HepG2 (cell line): Measurements from ENCODE around the gene ZNF655. TPM values are rescaled to one million over a fixed set of nuclear protein-coding genes. Genes with fewer than 3 reads are reported as not detected.

Experiments
- ARID2 ChIP-seq: sonication (generic); formaldehyde crosslinking; IDR thresholded peaks from 2 replicates; pipeline ENCODE4 v1.8.1; 2022; ENCODE audit warnings: mild to moderate bottlenecking, missing genetic modification reagents, borderline replicate concordance
- ATAD3A ChIP-seq: sonication (generic); formaldehyde crosslinking; IDR thresholded peaks from 2 replicates; pipeline ENCODE4 v1.4.0; 2020; ENCODE audit warnings: missing genetic modification reagents
- ATF1 ChIP-seq: IDR thresholded peaks from 2 replicates; pipeline ENCODE4 v1.6.1; 2016; ENCODE audit warnings: mild to moderate bottlenecking, control low read depth
- BRCA1 ChIP-seq: sonication (generic); formaldehyde crosslinking; IDR thresholded peaks from 2 replicates; pipeline ENCODE4 v1.4.0; 2020; ENCODE audit warnings: missing genetic modification reagents
- CHD4 ChIP-seq: fragments of 200-600 bp; sonication (generic); IDR thresholded peaks from 2 replicates; pipeline ENCODE4 v1.7.0; 2017; ENCODE audit warnings: mild to moderate bottlenecking, low read length, borderline replicate concordance
- FOXA3 ChIP-seq: IDR thresholded peaks from 2 replicates; pipeline ENCODE4 v1.6.1; 2016; ENCODE audit warnings: missing genetic modification reagents, missing compliant biosample characterization
- HES4 ChIP-seq: sonication (generic); formaldehyde crosslinking; IDR thresholded peaks from 2 replicates; pipeline ENCODE4 v1.9.0; 2021; ENCODE audit warnings: mild to moderate bottlenecking, missing genetic modification reagents, borderline replicate concordance
- HOXA3 ChIP-seq: sonication (generic); formaldehyde crosslinking; IDR thresholded peaks from 2 replicates; pipeline ENCODE4 v1.5.0; 2020; ENCODE audit warnings: missing genetic modification reagents
- KLF13 ChIP-seq: sonication (generic); formaldehyde crosslinking; IDR thresholded peaks from 2 replicates; pipeline ENCODE4 v1.4.0; 2020; ENCODE audit warnings: mild to moderate bottlenecking, missing genetic modification reagents
- KMT2B ChIP-seq: IDR thresholded peaks from 2 replicates; pipeline ENCODE4 v1.6.1; 2016; ENCODE audit warnings: missing genetic modification reagents, missing compliant biosample characterization
- NCOR1 ChIP-seq: fragments of 200-600 bp; sonication (generic); IDR thresholded peaks from 2 replicates; pipeline ENCODE4 v1.7.0; 2017; ENCODE audit warnings: antibody characterized with exemption, low read length, borderline replicate concordance
- NKX3-1 ChIP-seq: sonication (generic); formaldehyde crosslinking; IDR thresholded peaks from 2 replicates; pipeline ENCODE4 v1.5.0; 2020; ENCODE audit warnings: missing genetic modification reagents
- NR1H2 ChIP-seq: sonication (generic); formaldehyde crosslinking; IDR thresholded peaks from 2 replicates; pipeline ENCODE4 v1.8.1; 2022; ENCODE audit warnings: low read depth, missing genetic modification reagents, borderline replicate concordance
- PITX1 ChIP-seq: sonication (generic); formaldehyde crosslinking; IDR thresholded peaks from 2 replicates; pipeline ENCODE4 v1.5.1; 2020; ENCODE audit warnings: mild to moderate bottlenecking, missing genetic modification reagents
- PRPF4 ChIP-seq: fragments of 200-400 bp; formaldehyde crosslinking; IDR thresholded peaks from 2 replicates; pipeline ENCODE4 v1.6.1; 2016; ENCODE audit warnings: low read length, low read depth; ENCODE audit not compliant: poor library complexity, severe bottlenecking
- SAP130 ChIP-seq: IDR thresholded peaks from 2 replicates; pipeline ENCODE4 v1.6.1; 2016; ENCODE audit warnings: low read depth
- SMAD1 ChIP-seq: sonication (generic); formaldehyde crosslinking; IDR thresholded peaks from 2 replicates; pipeline ENCODE4 v1.4.0; 2020; ENCODE audit warnings: missing genetic modification reagents, low read depth, mild to moderate bottlenecking, borderline replicate concordance
- SMARCE1 ChIP-seq: fragments of 450-650 bp; IDR thresholded peaks from 2 replicates; pipeline ENCODE4 v1.6.1; 2017; ENCODE audit warnings: borderline replicate concordance
- SRSF4 ChIP-seq: fragments of 200-400 bp; formaldehyde crosslinking; IDR thresholded peaks from one replicate; pipeline ENCODE4 v1.6.1; 2018; ENCODE audit warnings: mild to moderate bottlenecking, low read depth, low read length, moderate library complexity; ENCODE audit not compliant: poor library complexity, severe bottlenecking
- SSRP1 ChIP-seq: IDR thresholded peaks from 2 replicates; pipeline ENCODE4 v1.6.1; 2016; ENCODE audit warnings: control low read depth
- THYN1 ChIP-seq: sonication (generic); formaldehyde crosslinking; IDR thresholded peaks from 2 replicates; pipeline ENCODE4 v1.8.1; 2023; ENCODE audit warnings: low read depth, mild to moderate bottlenecking, moderate library complexity, missing genetic modification reagents, borderline replicate concordance
- ZKSCAN8 ChIP-seq: IDR thresholded peaks from 2 replicates; pipeline ENCODE4 v1.6.1; 2016; ENCODE audit warnings: borderline replicate concordance, missing genetic modification reagents, missing compliant biosample characterization
- ZNF75D ChIP-seq: sonication (generic); formaldehyde crosslinking; IDR thresholded peaks from 2 replicates; pipeline ENCODE4 v1.8.1; 2023; ENCODE audit warnings: missing genetic modification reagents, mild to moderate bottlenecking, borderline replicate concordance
- ZSCAN29 ChIP-seq: sonication (generic); formaldehyde crosslinking; conservative IDR thresholded peaks from 2 replicates; pipeline ENCODE4 v1.4.0; 2020; ENCODE audit warnings: mild to moderate bottlenecking, missing genetic modification reagents
- polyA plus RNA-seq, 8 experiments: library from polyadenylated mRNA; depleted of rRNA in 3 of 8; stranded (reverse) in 7 of 8; unstranded in 1 of 8; fragments of >200 nt; fragmentation: Illumina TruSeq in 4 of 8; extraction: Trizol in 4 of 8; gene quantifications; 2 replicates each; pipeline versions ENCODE4 v1.2.1 to v1.2.3, GENCODE V29; 2011 to 2016; ENCODE audit warnings: low read depth in 4 of 8, missing spikeins in 1 of 8, mixed read lengths in 1 of 8; ENCODE audit not compliant: insufficient read depth in 1 of 8
- total RNA-seq, 5 experiments: library from RNA; depleted of rRNA; stranded (reverse); fragments of >200 nt; fragmentation: Illumina TruSeq; extraction: Trizol; gene quantifications; 2 replicates each; pipeline ENCODE4 v1.2.3, GENCODE V29; 2016; ENCODE audit warnings: low read depth in 1 of 5
- TF ChIP-seq, protein P1 (sequence below): sonication (generic); formaldehyde crosslinking; IDR thresholded peaks from 2 replicates; pipeline ENCODE4 v1.4.0; 2020; ENCODE audit warnings: missing genetic modification reagents
- TF ChIP-seq, protein P2 (sequence below): sonication (generic); formaldehyde crosslinking; IDR thresholded peaks from 2 replicates; pipeline ENCODE4 v1.5.1; 2020; ENCODE audit warnings: mild to moderate bottlenecking, missing genetic modification reagents, moderate library complexity

Gene ZNF655
- total and polyA plus RNA-seq, 2 of the 13 experiments (the other 11 are each of a cell fraction or from before 2014, with no cell fraction given) = 53.4 to 75.6 TPM

DNA sequence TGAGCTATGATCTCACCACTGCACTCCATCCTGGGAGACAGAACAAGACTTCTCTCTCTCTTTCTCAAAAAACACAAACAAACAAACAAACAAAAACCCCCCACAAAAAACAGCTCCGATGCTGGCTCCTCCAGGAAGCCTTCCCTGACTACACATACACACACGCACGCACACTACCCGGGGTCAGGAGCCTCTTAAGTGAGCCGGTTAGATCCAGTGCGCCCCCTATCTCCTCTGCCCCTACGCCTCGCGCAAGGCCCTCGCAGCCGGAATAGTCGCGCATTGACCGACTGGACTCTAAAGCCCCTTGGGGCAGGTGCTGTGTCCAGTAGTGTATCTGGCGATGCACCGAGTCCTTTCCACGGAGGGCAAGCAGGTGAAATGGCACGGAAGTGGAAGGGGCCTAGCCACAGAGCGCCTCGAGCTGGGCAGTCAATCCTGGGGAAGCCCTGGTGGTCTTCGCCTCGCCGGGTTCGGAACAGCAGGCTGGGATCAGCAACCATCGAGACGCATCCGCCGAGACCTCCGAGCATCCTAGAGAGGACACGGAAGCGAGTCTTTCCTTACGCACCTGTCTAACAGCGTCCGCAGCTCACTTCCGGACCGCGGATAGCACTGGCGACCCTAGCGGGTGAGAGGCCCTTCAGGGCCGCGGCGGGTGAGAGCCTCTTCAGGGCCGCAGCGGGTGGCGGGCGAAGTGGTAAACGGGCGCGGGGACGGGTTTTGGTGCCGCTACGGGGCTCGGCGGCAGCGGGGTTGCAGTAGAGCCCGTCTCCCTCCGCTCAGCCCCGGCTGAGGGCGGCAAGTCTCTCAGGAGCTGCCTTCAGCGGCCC, 58.1 kb downstream of the ZNF655 start, which contains the start of gene ZSCAN25 (continued):
- TF ChIP-seq, protein P1, sequence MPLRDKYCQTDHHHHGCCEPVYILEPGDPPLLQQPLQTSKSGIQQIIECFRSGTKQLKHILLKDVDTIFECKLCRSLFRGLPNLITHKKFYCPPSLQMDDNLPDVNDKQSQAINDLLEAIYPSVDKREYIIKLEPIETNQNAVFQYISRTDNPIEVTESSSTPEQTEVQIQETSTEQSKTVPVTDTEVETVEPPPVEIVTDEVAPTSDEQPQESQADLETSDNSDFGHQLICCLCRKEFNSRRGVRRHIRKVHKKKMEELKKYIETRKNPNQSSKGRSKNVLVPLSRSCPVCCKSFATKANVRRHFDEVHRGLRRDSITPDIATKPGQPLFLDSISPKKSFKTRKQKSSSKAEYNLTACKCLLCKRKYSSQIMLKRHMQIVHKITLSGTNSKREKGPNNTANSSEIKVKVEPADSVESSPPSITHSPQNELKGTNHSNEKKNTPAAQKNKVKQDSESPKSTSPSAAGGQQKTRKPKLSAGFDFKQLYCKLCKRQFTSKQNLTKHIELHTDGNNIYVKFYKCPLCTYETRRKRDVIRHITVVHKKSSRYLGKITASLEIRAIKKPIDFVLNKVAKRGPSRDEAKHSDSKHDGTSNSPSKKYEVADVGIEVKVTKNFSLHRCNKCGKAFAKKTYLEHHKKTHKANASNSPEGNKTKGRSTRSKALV (CRISPR knock-in tag) = peak; percentile 69; the same call in 1 of the 2 replicates
- TF ChIP-seq KMT2B (CRISPR knock-in tag) (peak; percentile 99), THYN1 (CRISPR knock-in tag) (no peak), BRCA1 (CRISPR knock-in tag) (peak; percentile 43; the same call in 1 of the 2 replicates), NCOR1 (no peak), ZSCAN29 (CRISPR knock-in tag) (peak; percentile 62; the same call in 1 of the 2 replicates), KLF13 (CRISPR knock-in tag) (0 out of 2 replicates have a peak, but pooled peaks have one; percentile 40), PITX1 (CRISPR knock-in tag) (peak; percentile 89), ZKSCAN8 (CRISPR knock-in tag) (peak; percentile 84), NR1H2 (0 out of 2 replicates have a peak, but pooled peaks have one; percentile 68), SMARCE1 (no peak), ZNF75D (no peak), NKX3-1 (peak; percentile 81), ARID2 (CRISPR knock-in tag) (0 out of 2 replicates have a peak, but pooled peaks have one; percentile 84), CHD4 (0 out of 2 replicates have a peak, but pooled peaks have one; percentile 76), ATAD3A (no peak), SAP130 (CRISPR knock-in tag) (peak; percentile 95), ATF1 (CRISPR knock-in tag) (peak; percentile 83), HES4 (CRISPR knock-in tag) (no peak; the same call in 1 of the 2 replicates), SSRP1 (CRISPR knock-in tag) (peak; percentile 56), SMAD1 (CRISPR knock-in tag) (peak; percentile 88; the same call in 1 of the 2 replicates), PRPF4 (no peak), HOXA3 (peak; percentile 93), FOXA3 (CRISPR knock-in tag) (peak; percentile 62), SRSF4 (no peak)
- TF ChIP-seq, protein P2, sequence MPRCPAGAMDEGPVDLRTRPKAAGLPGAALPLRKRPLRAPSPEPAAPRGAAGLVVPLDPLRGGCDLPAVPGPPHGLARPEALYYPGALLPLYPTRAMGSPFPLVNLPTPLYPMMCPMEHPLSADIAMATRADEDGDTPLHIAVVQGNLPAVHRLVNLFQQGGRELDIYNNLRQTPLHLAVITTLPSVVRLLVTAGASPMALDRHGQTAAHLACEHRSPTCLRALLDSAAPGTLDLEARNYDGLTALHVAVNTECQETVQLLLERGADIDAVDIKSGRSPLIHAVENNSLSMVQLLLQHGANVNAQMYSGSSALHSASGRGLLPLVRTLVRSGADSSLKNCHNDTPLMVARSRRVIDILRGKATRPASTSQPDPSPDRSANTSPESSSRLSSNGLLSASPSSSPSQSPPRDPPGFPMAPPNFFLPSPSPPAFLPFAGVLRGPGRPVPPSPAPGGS (CRISPR knock-in tag) = peak; percentile 93
